ENCODE data around the gene HABP4. TPM values are rescaled to one million over a fixed set of nuclear protein-coding genes. Genes with fewer than 3 reads are reported as not detected.

HABP4 gene
- total RNA-seq, 1 donor from 2014 or later: 6.6 TPM

- TF ChIP-seq CTCF (IDR thresholded peaks at IDR 0.05; ENCODE audit: insufficient read depth, low read length, severe bottlenecking): no peak
- Histone ChIP-seq H3K27me3 (ENCODE audit: control insufficient read depth, insufficient read depth, low read length) (no peaks in the 10 kb centered on the region), H3K36me3 (ENCODE audit: control insufficient read depth, insufficient read depth, low read length) (no peaks in the 10 kb centered on the region), H3K4me3 (ENCODE audit: low read depth, low read length) (no peak overlapping the region)
- FAIRE-seq: no peak
- DNase-seq (ENCODE audit: low read depth): no peak
Measured at GRCh38 chr9:96522366-96522765, 72.4 kb downstream of the HABP4 start.

DNA sequence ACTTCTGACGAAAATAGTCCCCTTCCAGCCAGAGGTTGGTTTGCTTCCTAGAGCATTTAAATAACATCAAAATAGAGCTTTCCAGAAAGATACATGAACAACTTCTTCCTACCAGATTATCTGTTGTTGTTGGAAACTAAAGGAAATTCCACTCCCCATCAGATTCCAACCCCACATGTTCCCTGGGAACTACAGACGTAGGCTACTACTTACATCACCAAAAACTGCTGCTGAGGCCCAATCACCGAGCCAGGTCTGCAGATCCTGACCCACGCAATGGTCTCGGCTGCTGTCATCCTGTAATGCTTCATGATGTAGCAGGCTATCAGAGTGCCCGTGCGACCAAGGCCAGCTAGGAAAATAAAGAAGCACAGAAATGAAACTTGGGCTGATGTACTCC, 73.4 kb downstream of the HABP4 start:
- no peak overlapping the region for H3K4me3 ChIP-seq (ENCODE audit: low read depth, low read length)
- no peaks in the 10 kb centered on the region for H3K36me3 ChIP-seq (ENCODE audit: control insufficient read depth, insufficient read depth, low read length)
- TF ChIP-seq CTCF (IDR thresholded peaks at IDR 0.05; ENCODE audit: insufficient read depth, low read length, severe bottlenecking): no peak
- no peaks in the 10 kb centered on the region for H3K27me3 ChIP-seq (ENCODE audit: control insufficient read depth, insufficient read depth, low read length)
- no peak for FAIRE-seq
- DNase-seq (ENCODE audit: low read depth): no peak

DNA sequence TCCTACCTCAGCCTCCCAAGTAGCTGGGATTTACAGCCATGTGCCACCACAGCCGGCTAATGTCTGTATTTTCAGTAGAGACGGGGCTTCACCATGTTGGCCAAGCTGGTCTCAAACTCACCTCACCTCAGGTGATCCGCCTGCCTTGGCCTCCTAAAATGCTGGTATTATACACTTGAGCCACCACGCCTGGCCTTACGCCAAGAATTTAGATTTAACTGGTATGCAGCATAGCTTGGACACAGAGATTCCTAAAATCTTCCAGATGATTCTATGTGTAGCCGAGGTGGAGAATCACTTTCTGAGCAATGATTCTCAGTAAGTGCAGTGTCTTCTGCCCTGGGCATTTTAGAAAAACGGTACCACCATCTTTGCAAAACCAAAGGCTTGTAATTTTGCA, 74.1 kb downstream of the HABP4 start:
- no peak for FAIRE-seq
- H3K4me3 ChIP-seq (ENCODE audit: low read depth, low read length): no peak overlapping the region
- no peaks in the 10 kb centered on the region for H3K27me3 ChIP-seq (ENCODE audit: control insufficient read depth, insufficient read depth, low read length)
- TF ChIP-seq CTCF (IDR thresholded peaks at IDR 0.05; ENCODE audit: insufficient read depth, low read length, severe bottlenecking): no peak
- H3K36me3 ChIP-seq (ENCODE audit: control insufficient read depth, insufficient read depth, low read length): no peaks in the 10 kb centered on the region
- DNase-seq (ENCODE audit: low read depth): no peak

- TF ChIP-seq CTCF (IDR thresholded peaks at IDR 0.05; ENCODE audit: insufficient read depth, low read length, severe bottlenecking): no peak
- Histone ChIP-seq H3K36me3 (ENCODE audit: control insufficient read depth, insufficient read depth, low read length) (no peaks in the 10 kb centered on the region), H3K4me3 (ENCODE audit: low read depth, low read length) (no peak overlapping the region), H3K27me3 (ENCODE audit: control insufficient read depth, insufficient read depth, low read length) (no peaks in the 10 kb centered on the region)
- DNase-seq (ENCODE audit: low read depth) (no peak), FAIRE-seq (no peak)
Measured at GRCh38 chr9:96524764-96525163, 74.8 kb downstream of the HABP4 start.

DNA sequence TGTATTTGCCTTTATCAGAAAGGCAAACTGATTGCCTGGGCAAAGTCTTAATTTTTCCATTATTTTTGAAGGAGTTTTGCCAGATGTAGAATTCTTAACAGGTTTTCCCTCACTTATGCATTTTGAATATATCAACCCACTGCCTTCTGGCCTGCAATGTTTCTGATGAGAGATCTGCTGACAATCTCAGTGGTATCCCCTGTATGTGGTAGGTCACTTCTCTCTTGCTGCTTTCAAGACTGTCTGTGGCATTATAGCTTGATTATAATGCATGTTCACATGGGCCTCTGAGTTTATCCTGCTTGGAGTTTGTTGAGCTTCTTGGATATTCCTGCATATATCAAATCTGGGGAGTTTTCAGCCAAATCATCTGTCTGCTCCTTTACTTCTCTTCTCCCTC, 82.2 kb downstream of the HABP4 start:
- no peak for DNase-seq (ENCODE audit: low read depth)
- Histone ChIP-seq H3K27me3 (ENCODE audit: control insufficient read depth, insufficient read depth, low read length) (no peaks in the 10 kb centered on the region), H3K36me3 (ENCODE audit: control insufficient read depth, insufficient read depth, low read length) (no peaks in the 10 kb centered on the region), H3K4me3 (ENCODE audit: low read depth, low read length) (no peak overlapping the region)
- no peak for FAIRE-seq
- TF ChIP-seq CTCF (IDR thresholded peaks at IDR 0.05; ENCODE audit: insufficient read depth, low read length, severe bottlenecking): no peak

DNA sequence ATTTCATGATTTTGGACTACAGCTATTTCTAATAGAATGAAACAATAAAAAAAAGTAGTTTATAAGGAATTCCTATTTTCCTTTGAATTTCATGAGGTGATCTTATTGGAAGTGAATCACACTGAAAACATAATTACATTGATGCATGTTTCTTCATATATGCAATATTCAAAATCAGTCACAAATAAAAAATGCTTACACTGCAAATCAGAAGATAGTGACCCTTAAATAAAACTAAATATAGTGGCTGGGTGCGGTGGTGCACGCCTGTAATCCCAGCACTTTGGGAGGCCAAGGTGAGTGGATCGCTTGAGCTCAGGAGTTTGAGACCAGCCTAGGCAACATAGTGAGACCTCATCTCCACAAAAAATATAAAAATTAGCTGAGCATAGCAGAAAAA, 90.1 kb downstream of the HABP4 start:
- Histone ChIP-seq H3K4me3 (ENCODE audit: low read depth, low read length) (no peak overlapping the region), H3K27me3 (ENCODE audit: control insufficient read depth, insufficient read depth, low read length) (no peaks in the 10 kb centered on the region), H3K36me3 (ENCODE audit: control insufficient read depth, insufficient read depth, low read length) (no peaks in the 10 kb centered on the region)
- TF ChIP-seq CTCF (IDR thresholded peaks at IDR 0.05; ENCODE audit: insufficient read depth, low read length, severe bottlenecking): no peak
- no peak for FAIRE-seq
- no peak for DNase-seq (ENCODE audit: low read depth)

Measured in bronchial epithelial cell (primary cell).